Keratinocyte (primary cell): ENCODE data around the gene DPP9. TPM values are rescaled to one million over a fixed set of nuclear protein-coding genes. Genes with fewer than 3 reads are reported as not detected.
A peak's percentile ranks its signal among the peaks of the same experiment; 100 is the strongest.

ENCODE experiments used
- DNase-seq: peaks from one replicate; pipeline ENCODE4 v3.0.0-alpha.2; 2011; ENCODE audit warnings: low read depth, missing footprints, low spot score
- FAIRE-seq: peaks from 2 replicates; lab custom pipeline; 2011; peaks lifted over from hg19 to GRCh38; lab: Jason Lieb, UNC
- H2AFZ ChIP-seq: 2 replicates; pipeline ENCODE4 v1.6.0; 2012; ENCODE audit warnings: low read length, control low read depth, inconsistent platforms; ENCODE audit not compliant: control insufficient read depth
- H3K27ac ChIP-seq: 2 replicates; pipeline ENCODE4 v1.5.1; 2011; ENCODE audit warnings: low read length; ENCODE audit not compliant: control insufficient read depth, insufficient read depth
- H3K27me3 ChIP-seq: 3 replicates; pipeline ENCODE4 v1.6.0; 2011; ENCODE audit warnings: low read length; ENCODE audit not compliant: control insufficient read depth, insufficient read depth; ENCODE audit errors: extremely low read depth
- H3K36me3 ChIP-seq, 2 experiments: 2 replicates in 1 of 2; 3 replicates in 1 of 2; pipeline ENCODE4 v1.5.1; 2011; ENCODE audit warnings: low read length in 2 of 2, mild to moderate bottlenecking in 1 of 2; ENCODE audit not compliant: control insufficient read depth in 2 of 2, insufficient read depth in 2 of 2; ENCODE audit errors: extremely low read depth in 1 of 2
- H3K4me1 ChIP-seq: 3 replicates; pipeline ENCODE4 v1.5.1; 2011; ENCODE audit warnings: low read length; ENCODE audit not compliant: control insufficient read depth, insufficient read depth; ENCODE audit errors: extremely low read depth
- H3K4me2 ChIP-seq: 3 replicates; pipeline ENCODE4 v1.6.0; 2011; ENCODE audit warnings: low read depth, low read length; ENCODE audit not compliant: control insufficient read depth, insufficient read depth; ENCODE audit errors: extremely low read depth
- H3K4me3 ChIP-seq, 3 experiments: fragments of 200-600 bp in 1 of 3; sonication (generic) in 1 of 3; 2 replicates in 2 of 3; 3 replicates in 1 of 3; pipeline ENCODE4 v1.5.1; 2011 to 2016; ENCODE audit warnings: low read length in 3 of 3, mild to moderate bottlenecking in 3 of 3, control low read depth in 2 of 3, inconsistent platforms in 1 of 3, low read depth in 1 of 3, mixed read lengths in 1 of 3, mixed run types in 1 of 3, moderate library complexity in 1 of 3; ENCODE audit not compliant: control insufficient read depth in 2 of 3, insufficient read depth in 2 of 3; ENCODE audit errors: extremely low read depth in 1 of 3
- H3K79me2 ChIP-seq: 2 replicates; pipeline ENCODE4 v1.6.0; 2012; ENCODE audit warnings: low read length; ENCODE audit not compliant: control insufficient read depth, insufficient read depth
- H3K9ac ChIP-seq: 3 replicates; pipeline ENCODE4 v1.6.0; 2011; ENCODE audit warnings: low read length; ENCODE audit not compliant: control insufficient read depth, insufficient read depth; ENCODE audit errors: extremely low read depth
- H3K9me1 ChIP-seq: 3 replicates; pipeline ENCODE4 v1.6.0; 2011; ENCODE audit warnings: low read length; ENCODE audit not compliant: control insufficient read depth, insufficient read depth; ENCODE audit errors: extremely low read depth
- H3K9me3 ChIP-seq: 2 replicates; pipeline ENCODE4 v1.5.1; 2012; ENCODE audit warnings: low read depth, low read length; ENCODE audit not compliant: control insufficient read depth
- H4K20me1 ChIP-seq: 3 replicates; pipeline ENCODE4 v1.6.0; 2011; ENCODE audit warnings: low read length; ENCODE audit not compliant: control insufficient read depth, insufficient read depth; ENCODE audit errors: extremely low read depth
- EZH2 ChIP-seq: IDR thresholded peaks from one replicate; pipeline ENCODE4 v1.6.1; 2012; ENCODE audit warnings: inconsistent platforms, mild to moderate bottlenecking, low read length, moderate library complexity
- dilution Hi-C: fragments of 300-500 bp; cut with MboI; formaldehyde crosslinking; loops from one replicate; pipeline ENCODE4 v1.7.0; 2020; ENCODE audit warnings: low sequenced_read_pairs; ENCODE audit not compliant: extremely low pct_ligation_motif_present
- polyA plus RNA-seq, 5 experiments: library from polyadenylated mRNA; depleted of rRNA in 3 of 5; stranded (reverse) in 3 of 5; stranded (forward) in 1 of 5; unstranded in 1 of 5; fragments of >200 nt; gene quantifications; 1 replicate in 1 of 5; 2 replicates in 3 of 5; 3 replicates in 1 of 5; pipeline versions ENCODE4 v1.2.1 to v1.2.3, GENCODE V29; 2011 to 2012; ENCODE audit warnings: missing spikeins in 2 of 5, low read depth in 1 of 5, low replicate concordance in 1 of 5
- TF ChIP-seq, protein P1 (sequence below), 3 experiments: IDR thresholded peaks in 1 of 3; conservative IDR thresholded peaks in 1 of 3; optimal IDR thresholded peaks in 1 of 3; 2 replicates in 2 of 3; 3 replicates in 1 of 3; pipeline versions ENCODE3 to v1.5.1; 2011; ENCODE audit warnings: low read length in 3 of 3, mild to moderate bottlenecking in 3 of 3, moderate library complexity in 2 of 3, control low read depth in 1 of 3, inconsistent platforms in 1 of 3; ENCODE audit not compliant: insufficient read depth in 2 of 3; ENCODE audit errors: extremely low read depth in 1 of 3

Gene DPP9
- polyA plus RNA-seq, 1 donor (not counting 4 experiments of a cell fraction or from before 2014, with no cell fraction given), result 19.2 TPM

DNA sequence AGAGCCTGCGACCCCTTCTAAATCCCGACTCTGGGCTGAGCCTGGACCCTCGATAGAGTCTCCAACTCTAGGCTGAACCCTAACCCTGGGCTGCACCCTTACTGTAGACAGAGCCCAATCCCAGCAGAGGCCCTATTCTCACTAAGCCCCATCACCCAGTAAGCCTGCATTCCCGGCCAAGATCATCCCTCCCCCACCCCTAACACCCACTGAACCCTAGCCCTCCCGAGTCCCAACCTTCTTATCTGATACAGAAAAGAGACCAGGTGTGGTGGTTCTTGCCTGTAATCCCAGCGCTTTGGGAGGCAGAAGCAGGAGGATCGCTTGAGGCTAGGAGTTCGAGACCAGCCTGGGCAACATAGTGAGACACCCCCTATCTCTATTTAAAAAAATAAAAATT lies 86.9 kb downstream of the DPP9 start:
- Histone ChIP-seq H3K9me3 (no peaks in the 10 kb centered on the region), H3K79me2 (peaks cover 15% of the 10 kb centered on the region), H3K36me3 (no peaks in the 10 kb centered on the region), H3K9me1 (no peaks in the 10 kb centered on the region), H4K20me1 (no peaks in the 10 kb centered on the region), H3K4me2 (peak overlapping the region; percentile 85), H3K27ac (no peak overlapping the region), H3K27me3 (no peaks in the 10 kb centered on the region), H3K4me1 (peaks cover 52% of the 10 kb centered on the region), H3K9ac (peak overlapping the region; percentile 64), H3K4me3 (no peak overlapping the region), H2AFZ (peak overlapping the region; percentile 82)
- DNase-seq, result no peak
- no peak for FAIRE-seq
- TF ChIP-seq, protein P1, sequence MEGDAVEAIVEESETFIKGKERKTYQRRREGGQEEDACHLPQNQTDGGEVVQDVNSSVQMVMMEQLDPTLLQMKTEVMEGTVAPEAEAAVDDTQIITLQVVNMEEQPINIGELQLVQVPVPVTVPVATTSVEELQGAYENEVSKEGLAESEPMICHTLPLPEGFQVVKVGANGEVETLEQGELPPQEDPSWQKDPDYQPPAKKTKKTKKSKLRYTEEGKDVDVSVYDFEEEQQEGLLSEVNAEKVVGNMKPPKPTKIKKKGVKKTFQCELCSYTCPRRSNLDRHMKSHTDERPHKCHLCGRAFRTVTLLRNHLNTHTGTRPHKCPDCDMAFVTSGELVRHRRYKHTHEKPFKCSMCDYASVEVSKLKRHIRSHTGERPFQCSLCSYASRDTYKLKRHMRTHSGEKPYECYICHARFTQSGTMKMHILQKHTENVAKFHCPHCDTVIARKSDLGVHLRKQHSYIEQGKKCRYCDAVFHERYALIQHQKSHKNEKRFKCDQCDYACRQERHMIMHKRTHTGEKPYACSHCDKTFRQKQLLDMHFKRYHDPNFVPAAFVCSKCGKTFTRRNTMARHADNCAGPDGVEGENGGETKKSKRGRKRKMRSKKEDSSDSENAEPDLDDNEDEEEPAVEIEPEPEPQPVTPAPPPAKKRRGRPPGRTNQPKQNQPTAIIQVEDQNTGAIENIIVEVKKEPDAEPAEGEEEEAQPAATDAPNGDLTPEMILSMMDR (optimal IDR thresholded peaks at IDR 0.05 in 1 of 3, IDR thresholded peaks at IDR 0.05 in 1 of 3, conservative IDR thresholded peaks at IDR 0.05 in 1 of 3; ENCODE audit: extremely low read depth in 1 of 3, insufficient read depth in 2 of 3, low read length in 3 of 3), result no peak
- no peak for TF ChIP-seq EZH2
- dilution Hi-C loops, result no loop called here

DNA sequence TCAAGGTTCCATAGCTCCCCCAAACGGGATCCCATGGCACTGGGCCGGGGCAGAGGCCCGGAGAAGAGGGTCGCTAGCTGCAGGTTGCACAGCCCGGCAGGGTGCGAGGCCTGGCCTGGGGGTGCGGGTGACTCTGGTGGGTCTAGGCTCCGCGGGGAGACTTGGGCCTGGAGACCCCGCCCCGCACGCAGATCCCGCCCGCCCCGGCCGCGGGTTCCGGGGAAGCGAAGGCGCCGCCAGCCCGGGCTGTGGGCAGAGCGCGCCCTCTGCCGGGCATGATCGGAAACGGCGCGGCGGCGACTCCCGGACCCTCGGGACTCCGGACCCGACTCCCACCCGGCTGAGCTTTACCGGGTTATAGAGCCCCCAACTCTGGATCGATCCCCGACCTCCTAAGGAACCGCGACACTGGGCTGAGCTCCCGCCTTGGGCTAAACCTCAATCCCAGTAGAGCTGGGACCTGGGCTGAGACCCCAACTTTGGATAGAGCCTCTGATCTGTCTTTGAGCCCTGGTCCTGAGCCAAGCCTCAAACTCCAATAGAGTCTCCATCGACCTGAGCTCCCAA lies 87.4 kb downstream of the DPP9 start:
- FAIRE-seq (no peak), DNase-seq (no peak)
- Histone ChIP-seq H4K20me1 (no peaks in the 10 kb centered on the region), H3K4me3 (peak overlapping the region; percentile 28 to 59 (median 53)), H3K9ac (peak overlapping the region; percentile 64), H2AFZ (peak overlapping the region; percentile 82), H3K79me2 (peaks cover 14% of the 10 kb centered on the region), H3K4me1 (peaks cover 50% of the 10 kb centered on the region), H3K27me3 (no peaks in the 10 kb centered on the region), H3K9me1 (no peaks in the 10 kb centered on the region), H3K9me3 (no peaks in the 10 kb centered on the region), H3K36me3 (no peaks in the 10 kb centered on the region), H3K4me2 (peak overlapping the region; percentile 85), H3K27ac (peak overlapping the region; percentile 43)
- dilution Hi-C loops, result no loop called here
- TF ChIP-seq, protein P1 (optimal IDR thresholded peaks at IDR 0.05 in 1 of 3, IDR thresholded peaks at IDR 0.05 in 1 of 3, conservative IDR thresholded peaks at IDR 0.05 in 1 of 3; ENCODE audit: extremely low read depth in 1 of 3, insufficient read depth in 2 of 3, low read length in 3 of 3), result peak in 2 of 3 experiments; percentile 84 to 91
- TF ChIP-seq EZH2, result no peak
